Ureter (tissue), 1 donor: ENCODE measurements around the gene INPP5A. TPM values are rescaled to one million over a fixed set of nuclear protein-coding genes. Genes with fewer than 3 reads are reported as not detected.
"Not testable (repeated sequence)": the region's sequence is repeated elsewhere in the genome, so short reads cannot be mapped to it uniquely, and the experiment has no call there.

Experiments used
- DNase-seq: peaks from one replicate; pipeline ENCODE4 v3.0.0-alpha.2; 2020; ENCODE audit warnings: low spot score
- total RNA-seq: library from RNA; stranded (reverse); gene quantifications from one replicate; pipeline ENCODE4 v1.2.4, GENCODE V29; 2023
- donor health status: DM: yes; HTN: yes; CAD: no.

The INPP5A gene
- total RNA-seq, 1 donor from 2014 or later, result 63.5 TPM

- DNase-seq, result no peak
Observed at GRCh38 chr10:132793871-132794849, 256.6 kb downstream of the INPP5A start.

- no peak for DNase-seq
Observed at GRCh38 chr10:132796846-132797245, 259.3 kb downstream of the INPP5A start.

- DNase-seq, result not testable (repeated sequence)
Observed at GRCh38 chr10:132797986-132798385, 260.4 kb downstream of the INPP5A start.

DNA sequence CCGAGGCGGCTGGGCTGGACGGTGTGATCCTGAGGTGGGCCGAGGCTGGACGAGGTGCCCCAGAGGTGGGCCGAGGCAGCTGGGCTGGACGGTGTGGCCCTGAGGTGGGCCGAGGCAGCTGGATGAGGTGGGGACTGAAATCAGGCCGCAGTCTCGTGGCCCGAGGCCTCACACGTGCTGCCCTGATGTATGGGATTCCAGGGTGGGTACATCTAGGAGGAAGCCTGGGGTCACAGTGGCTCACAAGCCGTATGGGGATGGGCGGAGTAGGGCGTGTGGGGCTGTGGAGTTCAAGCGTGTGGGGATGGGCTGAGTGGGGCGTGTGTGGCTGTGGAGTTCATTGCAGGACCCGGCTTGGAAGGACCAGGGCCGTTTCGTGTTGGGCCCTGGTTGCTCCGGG, 260.8 kb downstream of the INPP5A start:
- DNase-seq, result no peak

DNA sequence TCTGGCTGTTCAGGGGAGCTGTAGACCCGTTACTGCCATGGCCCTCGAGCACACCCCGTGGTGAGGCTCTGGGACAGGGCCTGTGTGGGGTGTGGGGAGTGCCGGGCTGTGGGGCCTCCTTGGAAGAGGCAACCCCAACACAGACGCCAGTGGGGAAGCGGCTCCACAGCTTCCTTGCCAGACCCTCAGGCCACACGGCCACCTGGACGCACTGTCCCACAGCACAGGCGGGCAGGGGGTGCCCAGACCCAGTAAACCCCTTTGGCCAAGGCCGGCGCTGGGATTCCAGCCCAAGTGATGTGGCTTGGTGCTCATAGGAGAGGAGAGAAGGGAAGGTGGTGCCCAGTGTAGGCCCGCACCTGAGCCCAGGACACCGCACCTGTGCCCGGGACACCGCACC, 261.3 kb downstream of the INPP5A start:
- no peak for DNase-seq

DNA sequence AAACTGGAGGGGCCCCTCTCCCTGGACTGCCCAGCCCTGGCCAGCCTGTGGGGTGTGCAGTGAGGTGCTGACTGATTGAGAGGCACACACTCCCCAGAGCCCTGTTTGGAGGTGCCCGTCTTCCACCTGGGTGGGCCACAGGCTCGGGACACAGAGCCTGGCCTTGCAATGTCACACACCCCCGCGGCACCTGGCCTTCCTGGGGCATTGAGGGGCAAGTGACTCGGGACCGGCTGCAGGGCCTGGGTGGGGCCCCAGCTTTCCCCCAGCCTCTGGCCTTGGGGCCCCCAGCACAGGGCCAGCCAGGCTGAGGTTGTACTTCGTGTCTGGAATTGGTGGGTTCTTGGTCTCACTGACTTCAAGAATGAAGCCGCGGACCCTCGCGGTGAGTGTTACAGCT, 262.3 kb downstream of the INPP5A start:
- no peak for DNase-seq

DNA sequence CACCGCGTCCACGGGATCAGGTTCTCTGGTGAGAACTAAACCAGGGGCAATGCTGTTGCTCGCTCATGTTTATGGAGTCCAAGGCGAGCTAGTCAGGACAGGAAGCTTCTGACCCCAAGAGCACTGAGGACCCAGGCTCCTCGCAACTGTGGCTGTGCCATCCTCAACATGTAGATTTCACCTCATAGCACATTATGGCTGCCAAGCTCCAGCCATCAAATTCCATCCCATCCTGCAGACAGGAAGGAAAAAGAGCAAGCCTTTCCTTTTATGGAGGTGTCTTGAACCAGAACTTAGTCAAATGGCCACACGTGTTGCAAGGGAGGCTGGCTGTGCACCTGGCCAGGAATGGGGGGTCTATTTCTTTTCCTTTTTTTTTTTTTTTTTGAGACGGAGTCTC, 264.5 kb downstream of the INPP5A start:
- no peak for DNase-seq

- DNase-seq, result no peak
Observed at GRCh38 chr10:132802694-132803320, 265.2 kb downstream of the INPP5A start.

GRCh38 chr10:132803416-132804210, 266.0 kb downstream of the INPP5A start:
- no peak for DNase-seq

GRCh38 chr10:132804287-132804686, 266.7 kb downstream of the INPP5A start:
- DNase-seq, result no peak

DNA sequence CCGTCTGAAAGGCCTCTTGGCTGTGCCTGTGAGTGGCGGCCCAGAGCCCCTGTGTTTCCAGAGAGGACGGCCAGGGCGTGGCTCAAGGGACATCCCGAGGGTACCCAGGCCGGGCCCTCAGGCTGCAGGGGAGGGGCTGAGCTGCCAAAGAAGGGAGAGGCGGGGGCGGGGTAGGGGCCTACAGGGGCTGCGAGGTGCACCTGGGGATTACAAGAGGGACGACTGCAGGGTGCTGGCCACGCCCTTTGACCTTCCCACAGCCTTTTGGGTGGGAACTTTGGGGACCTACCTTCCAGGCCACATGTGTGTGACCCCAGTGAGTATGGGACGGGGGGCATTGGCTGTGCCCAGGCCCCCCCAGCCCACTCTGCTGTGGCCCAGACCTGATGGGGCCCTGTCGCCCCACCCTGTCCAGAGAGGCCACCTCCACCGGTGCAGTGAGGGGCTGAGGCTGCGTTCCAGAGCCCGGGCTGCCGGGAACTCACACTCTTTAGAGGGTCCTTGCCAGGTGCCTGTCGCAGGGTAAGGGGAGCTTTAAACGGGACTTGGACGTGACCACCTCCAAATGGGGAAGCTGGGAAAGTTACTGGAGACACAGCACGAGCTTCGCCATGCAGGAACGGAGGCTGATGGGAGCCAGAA, 267.3 kb downstream of the INPP5A start:
- no peak for DNase-seq

GRCh38 chr10:132805599-132805998, 268.0 kb downstream of the INPP5A start:
- no peak for DNase-seq

GRCh38 chr10:132806110-132806509, 268.5 kb downstream of the INPP5A start:
- no peak for DNase-seq

DNA sequence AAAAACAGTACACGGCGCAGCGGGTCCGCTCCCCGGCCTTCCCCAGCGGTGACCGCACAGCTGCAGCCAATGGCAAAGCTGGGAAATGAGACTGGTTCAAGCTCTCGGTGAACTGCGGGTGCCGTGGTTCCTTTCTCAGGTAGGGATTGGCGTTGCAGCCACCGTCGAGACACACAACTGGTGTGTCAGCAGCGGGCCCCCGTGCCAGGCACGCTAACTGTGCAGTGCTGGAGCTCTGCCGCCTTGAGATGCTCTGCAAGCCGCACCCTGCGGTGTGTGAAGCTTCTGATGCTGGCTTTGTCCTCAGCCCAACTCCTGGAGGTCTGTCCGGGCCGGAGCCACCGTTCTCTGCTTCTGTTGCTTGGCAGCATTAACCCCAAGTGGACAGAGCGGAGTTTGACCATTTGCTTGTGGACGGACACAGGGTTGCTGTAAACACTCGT, 269.0 kb downstream of the INPP5A start:
- no peak for DNase-seq

GRCh38 chr10:132807621-132808049, 270.0 kb downstream of the INPP5A start:
- no peak for DNase-seq

- DNase-seq, result no peak
Observed at GRCh38 chr10:132808383-132809231, 271.0 kb downstream of the INPP5A start.

GRCh38 chr10:132809232-132810140, 271.9 kb downstream of the INPP5A start:
- DNase-seq, result no peak

GRCh38 chr10:132810141-132810806, 272.7 kb downstream of the INPP5A start:
- no peak for DNase-seq
